HepG2 (cell line): ENCODE measurements around the gene SMARCAD1. TPM values are rescaled to one million over a fixed set of nuclear protein-coding genes. Genes with fewer than 3 reads are reported as not detected.
A peak's percentile ranks its signal among the peaks of the same experiment; 100 is the strongest.

Source experiments
- AHR ChIP-seq: IDR thresholded peaks from 2 replicates; pipeline ENCODE4 v1.6.1; 2018; ENCODE audit warnings: missing genetic modification reagents, missing compliant biosample characterization
- ATM ChIP-seq: fragments of 450-650 bp; IDR thresholded peaks from 2 replicates; pipeline ENCODE4 v1.7.1; 2017; ENCODE audit warnings: mild to moderate bottlenecking, borderline replicate concordance
- CENPT ChIP-seq: sonication (generic); formaldehyde crosslinking; IDR thresholded peaks from 2 replicates; pipeline ENCODE4 v1.8.0; 2022; ENCODE audit warnings: low read depth, mild to moderate bottlenecking, moderate library complexity, missing genetic modification reagents
- CREB1 ChIP-seq, 2 experiments: fragments of 450-650 bp in 1 of 2; IDR thresholded peaks; 2 replicates each; pipeline ENCODE4 v1.6.1; 2016 to 2017; ENCODE audit warnings: control low read depth in 1 of 2, mild to moderate bottlenecking in 1 of 2, missing compliant biosample characterization in 1 of 2, missing genetic modification characterization in 1 of 2
- NFIC ChIP-seq: IDR thresholded peaks from 2 replicates; pipeline ENCODE4 v1.6.1; 2012; ENCODE audit warnings: mild to moderate bottlenecking, low read length, inconsistent platforms
- NPAS2 ChIP-seq: sonication (generic); formaldehyde crosslinking; IDR thresholded peaks from 2 replicates; pipeline ENCODE4 v1.8.0; 2022; ENCODE audit warnings: mild to moderate bottlenecking, missing genetic modification reagents, borderline replicate concordance
- PHF20 ChIP-seq: sonication (generic); formaldehyde crosslinking; IDR thresholded peaks from 2 replicates; pipeline ENCODE4 v1.5.0; 2020; ENCODE audit warnings: mild to moderate bottlenecking, missing genetic modification reagents
- PLRG1 ChIP-seq: fragments of 450-650 bp; conservative IDR thresholded peaks from 2 replicates; pipeline ENCODE4 v1.6.1; 2016
- RFXANK ChIP-seq: IDR thresholded peaks from 2 replicates; pipeline ENCODE4 v1.6.1; 2016
- SRSF4 ChIP-seq: fragments of 200-400 bp; formaldehyde crosslinking; IDR thresholded peaks from one replicate; pipeline ENCODE4 v1.6.1; 2018; ENCODE audit warnings: mild to moderate bottlenecking, low read depth, low read length, moderate library complexity; ENCODE audit not compliant: poor library complexity, severe bottlenecking
- TBL1XR1 ChIP-seq: fragments of 150-350 bp; IDR thresholded peaks from 2 replicates; pipeline ENCODE4 v1.6.1; 2014; ENCODE audit warnings: borderline replicate concordance, low read length; ENCODE audit not compliant: partially characterized antibody
- TMF1 ChIP-seq: sonication (generic); formaldehyde crosslinking; IDR thresholded peaks from 2 replicates; pipeline ENCODE4 v1.8.1; 2022; ENCODE audit warnings: low read depth, missing genetic modification reagents
- ZFYVE20 ChIP-seq: sonication (generic); formaldehyde crosslinking; IDR thresholded peaks from 2 replicates; pipeline ENCODE4 v1.8.0; 2023; ENCODE audit warnings: low read depth, mild to moderate bottlenecking, moderate library complexity, missing genetic modification reagents, borderline replicate concordance
- ZMYM3 ChIP-seq: sonication (generic); formaldehyde crosslinking; IDR thresholded peaks from 2 replicates; pipeline ENCODE4 v1.5.1; 2020; ENCODE audit warnings: mild to moderate bottlenecking, missing genetic modification reagents
- ZNF329 ChIP-seq: sonication (generic); formaldehyde crosslinking; IDR thresholded peaks from 2 replicates; pipeline ENCODE4 v1.9.0; 2021; ENCODE audit warnings: low read depth, mild to moderate bottlenecking, missing genetic modification reagents
- ZNF549 ChIP-seq: sonication (generic); formaldehyde crosslinking; IDR thresholded peaks from 2 replicates; pipeline ENCODE4 v1.5.0; 2020; ENCODE audit warnings: missing genetic modification reagents
- ZNF589 ChIP-seq: sonication (generic); formaldehyde crosslinking; conservative IDR thresholded peaks from 2 replicates; pipeline ENCODE4 v1.8.0; 2022; ENCODE audit warnings: mild to moderate bottlenecking, moderate library complexity, missing genetic modification reagents
- ZNF607 ChIP-seq: sonication (generic); formaldehyde crosslinking; IDR thresholded peaks from 2 replicates; pipeline ENCODE4 v1.5.1; 2020; ENCODE audit warnings: missing genetic modification reagents, mild to moderate bottlenecking, borderline replicate concordance
- ZSCAN21 ChIP-seq: sonication (generic); formaldehyde crosslinking; IDR thresholded peaks from 2 replicates; pipeline ENCODE4 v1.8.0; 2022; ENCODE audit warnings: mild to moderate bottlenecking, missing genetic modification reagents, moderate library complexity, borderline replicate concordance
- polyA plus RNA-seq, 8 experiments: library from polyadenylated mRNA; depleted of rRNA in 3 of 8; stranded (reverse) in 7 of 8; unstranded in 1 of 8; fragments of >200 nt; fragmentation: Illumina TruSeq in 4 of 8; extraction: Trizol in 4 of 8; gene quantifications; 2 replicates each; pipeline versions ENCODE4 v1.2.1 to v1.2.3, GENCODE V29; 2011 to 2016; ENCODE audit warnings: low read depth in 4 of 8, missing spikeins in 1 of 8, mixed read lengths in 1 of 8; ENCODE audit not compliant: insufficient read depth in 1 of 8
- total RNA-seq, 5 experiments: library from RNA; depleted of rRNA; stranded (reverse); fragments of >200 nt; fragmentation: Illumina TruSeq; extraction: Trizol; gene quantifications; 2 replicates each; pipeline ENCODE4 v1.2.3, GENCODE V29; 2016; ENCODE audit warnings: low read depth in 1 of 5
- TF ChIP-seq, protein P1 (sequence below): sonication (generic); formaldehyde crosslinking; IDR thresholded peaks from 2 replicates; pipeline ENCODE4 v1.5.1; 2020; ENCODE audit warnings: missing genetic modification reagents, mild to moderate bottlenecking, borderline replicate concordance
- TF ChIP-seq, protein P2 (sequence below): sonication (generic); formaldehyde crosslinking; IDR thresholded peaks from 2 replicates; pipeline ENCODE4 v1.4.0; 2020; ENCODE audit warnings: missing genetic modification reagents, borderline replicate concordance
- TF ChIP-seq, protein P3 (sequence below): sonication (generic); formaldehyde crosslinking; IDR thresholded peaks from 2 replicates; pipeline ENCODE4 v1.4.0; 2020; ENCODE audit warnings: missing genetic modification reagents
- TF ChIP-seq, protein P4 (sequence below): sonication (generic); formaldehyde crosslinking; IDR thresholded peaks from 2 replicates; pipeline ENCODE4 v1.8.0; 2022; ENCODE audit warnings: mild to moderate bottlenecking, missing genetic modification reagents

SMARCAD1 gene
- total and polyA plus RNA-seq, 2 of the 13 experiments (the other 11 are each of a cell fraction or from before 2014, with no cell fraction given), result 18.2 to 35.9 TPM

DNA sequence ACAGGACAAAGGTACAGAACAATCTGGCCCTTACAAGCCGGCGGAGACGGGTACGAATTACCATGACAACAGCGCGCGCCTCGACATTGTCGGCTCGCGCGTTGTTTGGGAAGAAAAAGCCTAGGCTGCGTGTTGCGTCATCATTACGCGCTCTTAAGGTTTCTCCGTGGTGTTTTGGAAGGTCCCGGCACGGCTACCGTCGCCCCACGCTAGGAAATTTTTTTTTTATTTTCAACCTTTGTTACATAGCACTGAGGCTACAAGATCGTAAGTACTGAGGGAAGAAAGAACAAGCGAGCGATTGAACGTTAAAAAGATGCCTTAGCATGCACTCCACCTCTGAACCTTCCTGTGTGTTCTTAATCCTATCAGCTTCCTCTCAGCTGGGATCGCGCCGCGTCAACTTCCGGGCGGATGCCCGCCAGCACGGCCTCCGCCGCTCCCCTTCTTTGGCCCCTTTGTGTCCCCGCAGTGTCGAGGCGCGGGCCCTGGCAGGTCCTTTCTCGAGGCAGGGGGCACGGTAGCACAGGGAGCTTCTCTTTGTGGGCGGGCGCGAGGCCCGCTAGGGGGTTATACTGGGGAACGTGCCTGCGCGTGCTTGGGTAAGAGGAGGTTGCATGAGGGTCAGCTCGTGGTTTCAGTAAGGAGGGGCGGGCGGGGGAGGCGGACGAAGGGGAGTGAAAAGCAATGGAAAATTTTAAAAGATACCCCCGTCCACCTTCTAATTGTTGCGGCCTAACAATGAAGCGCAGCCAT, at the start of gene SMARCAD1 (continued):
- peak; percentile 93 for TF ChIP-seq ZNF607 (CRISPR knock-in tag)
- peak; percentile 40 for TF ChIP-seq TBL1XR1
- TF ChIP-seq PHF20, result peak; percentile 94
- no peak for TF ChIP-seq ZNF549
- TF ChIP-seq, protein P1, sequence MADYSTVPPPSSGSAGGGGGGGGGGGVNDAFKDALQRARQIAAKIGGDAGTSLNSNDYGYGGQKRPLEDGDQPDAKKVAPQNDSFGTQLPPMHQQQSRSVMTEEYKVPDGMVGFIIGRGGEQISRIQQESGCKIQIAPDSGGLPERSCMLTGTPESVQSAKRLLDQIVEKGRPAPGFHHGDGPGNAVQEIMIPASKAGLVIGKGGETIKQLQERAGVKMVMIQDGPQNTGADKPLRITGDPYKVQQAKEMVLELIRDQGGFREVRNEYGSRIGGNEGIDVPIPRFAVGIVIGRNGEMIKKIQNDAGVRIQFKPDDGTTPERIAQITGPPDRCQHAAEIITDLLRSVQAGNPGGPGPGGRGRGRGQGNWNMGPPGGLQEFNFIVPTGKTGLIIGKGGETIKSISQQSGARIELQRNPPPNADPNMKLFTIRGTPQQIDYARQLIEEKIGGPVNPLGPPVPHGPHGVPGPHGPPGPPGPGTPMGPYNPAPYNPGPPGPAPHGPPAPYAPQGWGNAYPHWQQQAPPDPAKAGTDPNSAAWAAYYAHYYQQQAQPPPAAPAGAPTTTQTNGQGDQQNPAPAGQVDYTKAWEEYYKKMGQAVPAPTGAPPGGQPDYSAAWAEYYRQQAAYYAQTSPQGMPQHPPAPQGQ (CRISPR knock-in tag), result no peak
- TF ChIP-seq, protein P2, sequence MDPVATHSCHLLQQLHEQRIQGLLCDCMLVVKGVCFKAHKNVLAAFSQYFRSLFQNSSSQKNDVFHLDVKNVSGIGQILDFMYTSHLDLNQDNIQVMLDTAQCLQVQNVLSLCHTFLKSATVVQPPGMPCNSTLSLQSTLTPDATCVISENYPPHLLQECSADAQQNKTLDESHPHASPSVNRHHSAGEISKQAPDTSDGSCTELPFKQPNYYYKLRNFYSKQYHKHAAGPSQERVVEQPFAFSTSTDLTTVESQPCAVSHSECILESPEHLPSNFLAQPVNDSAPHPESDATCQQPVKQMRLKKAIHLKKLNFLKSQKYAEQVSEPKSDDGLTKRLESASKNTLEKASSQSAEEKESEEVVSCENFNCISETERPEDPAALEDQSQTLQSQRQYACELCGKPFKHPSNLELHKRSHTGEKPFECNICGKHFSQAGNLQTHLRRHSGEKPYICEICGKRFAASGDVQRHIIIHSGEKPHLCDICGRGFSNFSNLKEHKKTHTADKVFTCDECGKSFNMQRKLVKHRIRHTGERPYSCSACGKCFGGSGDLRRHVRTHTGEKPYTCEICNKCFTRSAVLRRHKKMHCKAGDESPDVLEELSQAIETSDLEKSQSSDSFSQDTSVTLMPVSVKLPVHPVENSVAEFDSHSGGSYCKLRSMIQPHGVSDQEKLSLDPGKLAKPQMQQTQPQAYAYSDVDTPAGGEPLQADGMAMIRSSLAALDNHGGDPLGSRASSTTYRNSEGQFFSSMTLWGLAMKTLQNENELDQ (CRISPR knock-in tag), result peak; percentile 46; the same call in 1 of the 2 replicates
- peak; percentile 67; the same call in 1 of the 2 replicates for TF ChIP-seq AHR (CRISPR knock-in tag)
- no peak for TF ChIP-seq ZFYVE20 (CRISPR knock-in tag)
- no peak; the same call in 1 of the 2 replicates for TF ChIP-seq CENPT (CRISPR knock-in tag)
- no peak for TF ChIP-seq SRSF4
- no peak for TF ChIP-seq RFXANK (CRISPR knock-in tag)
- TF ChIP-seq ZNF329, result 0 out of 2 replicates have a peak, but pooled peaks have one; percentile 75
- TF ChIP-seq ZNF589, result no peak
- peak; percentile 47; the same call in 1 of the 2 replicates for TF ChIP-seq NFIC
- no peak for TF ChIP-seq NPAS2 (CRISPR knock-in tag)
- peak; percentile 70; the same call in 1 of the 2 replicates for TF ChIP-seq TMF1 (CRISPR knock-in tag)
- TF ChIP-seq, protein P3, sequence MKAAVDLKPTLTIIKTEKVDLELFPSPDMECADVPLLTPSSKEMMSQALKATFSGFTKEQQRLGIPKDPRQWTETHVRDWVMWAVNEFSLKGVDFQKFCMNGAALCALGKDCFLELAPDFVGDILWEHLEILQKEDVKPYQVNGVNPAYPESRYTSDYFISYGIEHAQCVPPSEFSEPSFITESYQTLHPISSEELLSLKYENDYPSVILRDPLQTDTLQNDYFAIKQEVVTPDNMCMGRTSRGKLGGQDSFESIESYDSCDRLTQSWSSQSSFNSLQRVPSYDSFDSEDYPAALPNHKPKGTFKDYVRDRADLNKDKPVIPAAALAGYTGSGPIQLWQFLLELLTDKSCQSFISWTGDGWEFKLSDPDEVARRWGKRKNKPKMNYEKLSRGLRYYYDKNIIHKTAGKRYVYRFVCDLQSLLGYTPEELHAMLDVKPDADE (CRISPR knock-in tag), result no peak
- TF ChIP-seq PLRG1, result no peak
- peak; percentile 70; the same call in 1 of the 2 replicates for TF ChIP-seq ZSCAN21 (CRISPR knock-in tag)
- no peak for TF ChIP-seq ATM
- TF ChIP-seq CREB1 (IDR thresholded peaks at IDR 0.05), result peak; percentile 94
- TF ChIP-seq CREB1 (CRISPR knock-in tag; IDR thresholded peaks at IDR 0.05), result peak; percentile 99
- TF ChIP-seq, protein P4, sequence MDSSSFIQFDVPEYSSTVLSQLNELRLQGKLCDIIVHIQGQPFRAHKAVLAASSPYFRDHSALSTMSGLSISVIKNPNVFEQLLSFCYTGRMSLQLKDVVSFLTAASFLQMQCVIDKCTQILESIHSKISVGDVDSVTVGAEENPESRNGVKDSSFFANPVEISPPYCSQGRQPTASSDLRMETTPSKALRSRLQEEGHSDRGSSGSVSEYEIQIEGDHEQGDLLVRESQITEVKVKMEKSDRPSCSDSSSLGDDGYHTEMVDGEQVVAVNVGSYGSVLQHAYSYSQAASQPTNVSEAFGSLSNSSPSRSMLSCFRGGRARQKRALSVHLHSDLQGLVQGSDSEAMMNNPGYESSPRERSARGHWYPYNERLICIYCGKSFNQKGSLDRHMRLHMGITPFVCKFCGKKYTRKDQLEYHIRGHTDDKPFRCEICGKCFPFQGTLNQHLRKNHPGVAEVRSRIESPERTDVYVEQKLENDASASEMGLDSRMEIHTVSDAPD, result no peak
- peak; percentile 14; the same call in 1 of the 2 replicates for TF ChIP-seq ZMYM3 (CRISPR knock-in tag)
